Activated CD8-positive, alpha-beta T cell treated with anti-CD3 and anti-CD28 coated beads for 36 hours (primary cell): ENCODE data around the gene HIKESHI. TPM values are rescaled to one million over a fixed set of nuclear protein-coding genes. Genes with fewer than 3 reads are reported as not detected.

Experiments
- ATAC-seq: fragments of 200-7000 bp; cut with Tn5 transposase; one replicate; pipeline ENCODE4 v1.10.0; 2021; ENCODE audit warnings: mild to moderate bottlenecking, moderate library complexity
- CTCF ChIA-PET: fragments of 350-600 bp; sonication (Branson Sonifier 250); formaldehyde crosslinking; loops from one replicate; lab custom pipeline; 2021; ENCODE audit warnings: antibody characterized with exemption; lab: Charles Lee
- POLR2A ChIA-PET: fragments of 350-600 bp; sonication (Branson Sonifier 250); formaldehyde crosslinking; loops from one replicate; lab custom pipeline; 2021; ENCODE audit warnings: antibody characterized with exemption; lab: Charles Lee
- DNase-seq: peaks from one replicate; pipeline ENCODE4 v3.0.0-alpha.2; 2020
- H3K27ac Mint-ChIP-seq: one replicate; pipeline ENCODE4 v1.8.0; 2021; ENCODE audit warnings: mild to moderate bottlenecking, mixed read lengths
- H3K27me3 Mint-ChIP-seq: one replicate; pipeline ENCODE4 v1.8.0; 2021; ENCODE audit warnings: mixed read lengths
- H3K36me3 Mint-ChIP-seq: one replicate; pipeline ENCODE4 v1.8.0; 2021; ENCODE audit warnings: low read depth, mixed read lengths
- H3K4me1 Mint-ChIP-seq: one replicate; pipeline ENCODE4 v1.8.0; 2021; ENCODE audit warnings: low read depth, mixed read lengths
- H3K4me3 Mint-ChIP-seq: one replicate; pipeline ENCODE4 v1.8.0; 2021; ENCODE audit warnings: mild to moderate bottlenecking, moderate library complexity, mixed read lengths
- H3K9me3 Mint-ChIP-seq: one replicate; pipeline ENCODE4 v1.8.0; 2021; ENCODE audit warnings: mixed read lengths
- intact Hi-C: fragments of 100-400 bp; cut with micrococcal nuclease; formaldehyde crosslinking; loops from one replicate; pipeline ENCODE4 v1.10.0; 2022
- total RNA-seq, 2 experiments: library from RNA; stranded (reverse); gene quantifications; one replicate each; pipeline ENCODE4 v1.2.3, GENCODE V29; 2021
- TF ChIP-seq, protein P1 (sequence below): fragments of 200-600 bp; IDR thresholded peaks from one replicate; pipeline ENCODE4 v1.8.0; 2022; ENCODE audit warnings: antibody characterized with exemption, mild to moderate bottlenecking

HIKESHI gene
- total RNA-seq, 2 experiments from 2014 or later: 59.6 to 60.5 TPM

DNA sequence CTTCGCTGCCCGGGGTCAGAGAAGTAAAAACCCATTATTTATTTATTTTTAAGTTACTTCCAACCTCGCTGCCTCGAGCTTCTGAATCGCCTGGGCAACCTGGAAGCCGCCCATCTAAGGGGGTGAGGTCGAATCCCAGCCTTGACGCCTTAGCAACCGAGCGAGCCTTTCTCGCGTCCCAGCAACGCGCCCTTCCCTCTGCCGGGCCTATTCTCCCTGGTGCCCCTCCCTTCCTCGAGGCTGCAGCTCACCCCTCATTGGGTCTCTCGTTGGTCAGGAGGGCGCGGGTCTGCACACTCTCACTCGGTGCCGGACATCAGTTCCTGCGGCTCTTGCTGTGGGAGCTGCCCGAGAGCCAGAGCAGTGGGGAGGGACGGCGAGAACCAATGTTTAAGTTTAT lies 72.5 kb downstream of the HIKESHI start, which contains the start of gene CCDC81:
Gene CCDC81, plus strand, starts transcription at position 302 of the 400 bp plus-strand sequence. CDS start 277 bp downstream, outside the sequence.
- POLR2A ChIA-PET: no interaction called here
- ATAC-seq (no peak), DNase-seq (no peak)
- peaks cover 3% of the 10 kb centered on the region for H3K4me1 Mint-ChIP-seq
- H3K4me3 Mint-ChIP-seq: no peak within 1 kb of the TSS
- CTCF ChIA-PET: no interaction called here
- H3K9me3 Mint-ChIP-seq: peaks cover 6% of the 10 kb centered on the region
- intact Hi-C loops: no loop called here
- H3K27ac Mint-ChIP-seq: no peak within 1 kb of the TSS
- H3K36me3 Mint-ChIP-seq: no peaks in the 10 kb centered on the region
- H3K27me3 Mint-ChIP-seq: peaks cover 7% of the 10 kb centered on the region
- TF ChIP-seq, protein P1, sequence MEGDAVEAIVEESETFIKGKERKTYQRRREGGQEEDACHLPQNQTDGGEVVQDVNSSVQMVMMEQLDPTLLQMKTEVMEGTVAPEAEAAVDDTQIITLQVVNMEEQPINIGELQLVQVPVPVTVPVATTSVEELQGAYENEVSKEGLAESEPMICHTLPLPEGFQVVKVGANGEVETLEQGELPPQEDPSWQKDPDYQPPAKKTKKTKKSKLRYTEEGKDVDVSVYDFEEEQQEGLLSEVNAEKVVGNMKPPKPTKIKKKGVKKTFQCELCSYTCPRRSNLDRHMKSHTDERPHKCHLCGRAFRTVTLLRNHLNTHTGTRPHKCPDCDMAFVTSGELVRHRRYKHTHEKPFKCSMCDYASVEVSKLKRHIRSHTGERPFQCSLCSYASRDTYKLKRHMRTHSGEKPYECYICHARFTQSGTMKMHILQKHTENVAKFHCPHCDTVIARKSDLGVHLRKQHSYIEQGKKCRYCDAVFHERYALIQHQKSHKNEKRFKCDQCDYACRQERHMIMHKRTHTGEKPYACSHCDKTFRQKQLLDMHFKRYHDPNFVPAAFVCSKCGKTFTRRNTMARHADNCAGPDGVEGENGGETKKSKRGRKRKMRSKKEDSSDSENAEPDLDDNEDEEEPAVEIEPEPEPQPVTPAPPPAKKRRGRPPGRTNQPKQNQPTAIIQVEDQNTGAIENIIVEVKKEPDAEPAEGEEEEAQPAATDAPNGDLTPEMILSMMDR: no peak

- Mint-ChIP-seq H3K9me3 (peaks cover 2% of the 10 kb centered on the region), H3K27me3 (peaks cover 7% of the 10 kb centered on the region), H3K4me1 (no peaks in the 10 kb centered on the region), H3K4me3 (no peak overlapping the region), H3K27ac (no peak overlapping the region), H3K36me3 (no peaks in the 10 kb centered on the region)
- CTCF ChIA-PET: no interaction called here
- POLR2A ChIA-PET: no interaction called here
- ATAC-seq (no peak), DNase-seq (no peak)
- TF ChIP-seq, protein P1: no peak
- intact Hi-C loops: no loop called here
Measured at GRCh38 chr11:86377972-86378371, 75.9 kb downstream of the HIKESHI start.

GRCh38 chr11:86380295-86381059 lies 78.4 kb downstream of the HIKESHI start:
- intact Hi-C loops: no loop called here
- POLR2A ChIA-PET: no interaction called here
- Mint-ChIP-seq H3K27me3 (peaks cover 2% of the 10 kb centered on the region), H3K9me3 (peaks cover 2% of the 10 kb centered on the region), H3K36me3 (no peaks in the 10 kb centered on the region), H3K27ac (no peak overlapping the region), H3K4me1 (no peaks in the 10 kb centered on the region), H3K4me3 (no peak overlapping the region)
- DNase-seq (no peak), ATAC-seq (no peak)
- CTCF ChIA-PET: interaction anchor here (1.4 kb wide), 1 partner anchor 9 kb away, joined by 3 read pairs; no protein-coding TSS in a partner anchor
- TF ChIP-seq, protein P1: no peak

DNA sequence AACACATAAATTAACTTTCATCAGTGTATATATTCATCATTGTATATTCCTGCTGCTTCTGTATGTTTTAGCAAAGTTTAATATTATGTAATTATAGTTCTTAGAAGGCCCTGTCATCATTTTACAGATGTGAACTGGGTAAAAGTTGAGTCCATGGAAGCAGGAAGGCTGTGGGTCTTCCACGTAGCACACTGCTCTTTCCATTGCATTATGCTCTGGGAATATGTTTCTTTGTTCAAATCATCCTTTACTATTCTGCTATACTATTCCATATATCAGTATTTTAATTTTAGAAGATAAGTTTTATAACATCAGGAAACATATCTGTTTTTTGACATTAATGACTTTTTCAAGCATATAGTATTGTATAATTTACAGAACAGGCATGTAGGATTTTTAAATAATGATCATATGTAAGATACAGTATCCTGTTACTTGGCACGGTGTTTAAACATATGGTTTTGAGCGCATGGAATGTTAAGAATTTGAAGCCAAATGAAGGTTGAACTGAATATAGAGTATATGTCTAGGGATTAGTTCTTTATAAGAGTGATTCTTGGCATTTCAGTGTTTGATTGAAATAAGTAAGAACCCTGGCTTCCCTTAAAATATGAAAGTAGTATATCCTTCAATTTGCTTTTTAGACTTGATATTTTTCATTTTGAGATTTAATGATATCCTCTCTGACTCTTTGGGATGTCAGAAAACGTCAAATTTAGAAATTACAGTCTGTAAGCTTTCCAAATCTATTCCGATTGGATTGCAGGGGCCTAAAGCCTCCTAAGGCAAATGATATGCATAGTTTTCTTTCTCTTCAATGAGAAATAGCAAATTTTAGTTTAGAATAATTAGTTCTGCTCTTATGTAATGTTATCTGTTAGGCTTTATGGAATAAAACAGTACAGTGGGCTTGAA lies 81.3 kb downstream of the HIKESHI start:
- ChIA-PET POLR2A (no interaction called here), CTCF (no interaction called here)
- H3K4me3 Mint-ChIP-seq: no peak overlapping the region
- TF ChIP-seq, protein P1: no peak
- H3K36me3 Mint-ChIP-seq: no peaks in the 10 kb centered on the region
- no peaks in the 10 kb centered on the region for H3K27me3 Mint-ChIP-seq
- ATAC-seq (no peak), DNase-seq (no peak)
- no peaks in the 10 kb centered on the region for H3K9me3 Mint-ChIP-seq
- no peak overlapping the region for H3K27ac Mint-ChIP-seq
- H3K4me1 Mint-ChIP-seq: no peaks in the 10 kb centered on the region
- intact Hi-C loops: no loop called here

DNA sequence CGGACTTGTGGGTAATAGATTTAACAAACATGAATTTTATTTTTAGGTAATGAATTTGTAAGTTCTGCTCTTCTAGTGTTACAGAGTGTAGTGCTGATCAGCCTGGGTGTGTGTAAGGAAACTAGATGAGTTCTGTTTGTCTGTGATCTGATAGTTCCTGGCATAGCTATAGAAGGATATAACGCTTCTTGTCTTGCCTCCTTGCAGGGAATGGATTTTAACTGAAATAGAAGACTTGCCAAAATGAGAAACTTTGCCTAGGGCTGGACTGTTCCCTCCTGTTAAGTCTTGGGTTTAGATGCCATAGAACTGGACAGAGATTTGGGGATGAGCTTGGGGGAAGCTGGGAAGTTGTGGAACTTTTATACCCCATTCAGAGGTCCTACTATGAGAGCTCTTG lies 84.2 kb downstream of the HIKESHI start:
- ChIA-PET POLR2A (no interaction called here), CTCF (no interaction called here)
- H3K9me3 Mint-ChIP-seq: no peaks in the 10 kb centered on the region
- no peak for ATAC-seq
- intact Hi-C loops: no loop called here
- TF ChIP-seq, protein P1: no peak
- no peaks in the 10 kb centered on the region for H3K4me1 Mint-ChIP-seq
- DNase-seq: no peak
- no peak overlapping the region for H3K4me3 Mint-ChIP-seq
- H3K27me3 Mint-ChIP-seq: no peaks in the 10 kb centered on the region
- no peak overlapping the region for H3K27ac Mint-ChIP-seq
- H3K36me3 Mint-ChIP-seq: no peaks in the 10 kb centered on the region
